IMR-90 (cell line): ENCODE data around the gene SLC4A8. TPM values are rescaled to one million over a fixed set of nuclear protein-coding genes. Genes with fewer than 3 reads are reported as not detected.

Experiments
- ATAC-seq: fragments of 200-7000 bp; cut with Tn5 transposase; 2 replicates; pipeline ENCODE4 v1.9.1; 2020; ENCODE audit warnings: low read depth, mild to moderate bottlenecking, moderate library complexity
- BruUV-seq: library from RNA; stranded (reverse); fragments of 400-500 nt; replicated peaks from 2 replicates; lab custom pipeline; 2021; lab: Mats Ljungman, UMichigan
- CTCF ChIA-PET: fragments of 300-600 bp; formaldehyde crosslinking; extraction: SDS; loops from one replicate; lab custom pipeline; 2021; ENCODE audit warnings: antibody characterized with exemption; lab: Yijun Ruan, JAX
- POLR2A ChIA-PET: fragments of 300-600 bp; sonication (Branson Sonifier 250); formaldehyde crosslinking; loops from one replicate; lab custom pipeline; 2022; ENCODE audit warnings: antibody characterized with exemption; ENCODE audit not compliant: unreplicated experiment; lab: Charles Lee
- DNase-seq: peaks from one replicate; pipeline ENCODE4 v3.0.0; 2013
- H2AFZ ChIP-seq: replicated peaks from 2 replicates; pipeline ENCODE3; 2013; ENCODE audit warnings: low read length, mild to moderate bottlenecking; ENCODE audit not compliant: poor library complexity
- H2AK5ac ChIP-seq: 2 replicates; pipeline ENCODE4 v1.6.1; 2013; ENCODE audit warnings: low read depth, low read length, inconsistent platforms
- H2AK9ac ChIP-seq: replicated peaks from 2 replicates; pipeline ENCODE3; 2013; ENCODE audit warnings: mild to moderate bottlenecking, low read depth, low read length, moderate library complexity; ENCODE audit not compliant: poor library complexity
- H2BK120ac ChIP-seq: 2 replicates; pipeline ENCODE4 v1.6.1; 2013; ENCODE audit warnings: low read depth, low read length, inconsistent platforms
- H2BK15ac ChIP-seq: 3 replicates; pipeline ENCODE4 v1.6.1; 2013; ENCODE audit warnings: low read depth, low read length, inconsistent platforms
- H2BK20ac ChIP-seq: 2 replicates; pipeline ENCODE4 v1.6.1; 2013; ENCODE audit warnings: low read depth, mild to moderate bottlenecking, inconsistent platforms, low read length, moderate library complexity
- H2BK5ac ChIP-seq: 2 replicates; pipeline ENCODE4 v1.6.1; 2013; ENCODE audit warnings: mild to moderate bottlenecking, low read depth, low read length, inconsistent platforms; ENCODE audit not compliant: poor library complexity, severe bottlenecking
- H3K14ac ChIP-seq: replicated peaks from 2 replicates; pipeline ENCODE4 v1.6.1; 2013; ENCODE audit warnings: low read depth, low read length, inconsistent platforms
- H3K18ac ChIP-seq: 2 replicates; pipeline ENCODE4 v1.6.1; 2013; ENCODE audit warnings: low read depth, low read length, control low read depth
- H3K23ac ChIP-seq: 2 replicates; pipeline ENCODE4 v1.6.1; 2013; ENCODE audit warnings: low read depth, low read length, inconsistent platforms
- H3K27ac ChIP-seq: 2 replicates; pipeline ENCODE4 v1.5.1; 2013; ENCODE audit warnings: mild to moderate bottlenecking, control low read depth, low read length; ENCODE audit not compliant: insufficient read depth
- H3K27me3 ChIP-seq: 2 replicates; pipeline ENCODE4 v1.6.1; 2013; ENCODE audit warnings: low read length; ENCODE audit not compliant: control insufficient read depth, insufficient read depth
- H3K36me3 ChIP-seq: 2 replicates; pipeline ENCODE4 v1.6.1; 2013; ENCODE audit warnings: low read length, mixed read lengths; ENCODE audit not compliant: control insufficient read depth, insufficient read depth
- H3K4ac ChIP-seq: 2 replicates; pipeline ENCODE4 v1.6.1; 2013; ENCODE audit warnings: low read depth, low read length, inconsistent platforms
- H3K4me1 ChIP-seq: 2 replicates; pipeline ENCODE4 v1.6.1; 2013; ENCODE audit warnings: low read length, mixed read lengths; ENCODE audit not compliant: control insufficient read depth, insufficient read depth
- H3K4me2 ChIP-seq: 2 replicates; pipeline ENCODE4 v1.6.1; 2013; ENCODE audit warnings: low read depth, mild to moderate bottlenecking, control low read depth, low read length, moderate library complexity
- H3K4me3 ChIP-seq: 2 replicates; pipeline ENCODE4 v1.5.1; 2013; ENCODE audit warnings: low read depth, mild to moderate bottlenecking, control low read depth, low read length, moderate library complexity; ENCODE audit not compliant: insufficient read depth
- H3K56ac ChIP-seq: 2 replicates; pipeline ENCODE4 v1.6.1; 2013; ENCODE audit warnings: low read length, inconsistent platforms; ENCODE audit not compliant: insufficient read depth; ENCODE audit errors: extremely low read depth
- H3K79me1 ChIP-seq, 2 experiments: 2 replicates each; pipeline ENCODE4 v1.6.1; 2013; ENCODE audit warnings: low read length in 2 of 2, inconsistent platforms in 1 of 2, low read depth in 1 of 2
- H3K9ac ChIP-seq: 2 replicates; pipeline ENCODE4 v1.6.1; 2013; ENCODE audit warnings: low read depth, low read length, control low read depth
- H3K9me1 ChIP-seq: 2 replicates; pipeline ENCODE4 v1.6.1; 2013; ENCODE audit warnings: low read length, inconsistent platforms; ENCODE audit not compliant: insufficient read depth
- H3K9me3 ChIP-seq: 2 replicates; pipeline ENCODE4 v1.6.1; 2013; ENCODE audit warnings: low read length; ENCODE audit not compliant: control insufficient read depth, insufficient read depth
- H4K20me1 ChIP-seq: 2 replicates; pipeline ENCODE4 v1.6.1; 2013; ENCODE audit warnings: low read length, inconsistent platforms; ENCODE audit not compliant: insufficient read depth
- H4K5ac ChIP-seq: 2 replicates; pipeline ENCODE4 v1.6.1; 2013; ENCODE audit warnings: mild to moderate bottlenecking, low read depth, low read length, control low read depth
- H4K8ac ChIP-seq, 2 experiments: 2 replicates each; pipeline ENCODE4 v1.6.1; 2013; ENCODE audit warnings: low read depth in 2 of 2, low read length in 2 of 2, control low read depth in 1 of 2, inconsistent platforms in 1 of 2
- H4K91ac ChIP-seq: 2 replicates; pipeline ENCODE4 v1.6.1; 2013; ENCODE audit warnings: low read depth, low read length, inconsistent platforms; ENCODE audit not compliant: insufficient read depth
- FOS ChIP-seq: fragments of 150-350 bp; IDR thresholded peaks from 2 replicates; pipeline ENCODE4 v1.6.1; 2016; ENCODE audit warnings: low read depth, low read length
- POLR2A ChIP-seq: IDR thresholded peaks from 2 replicates; pipeline ENCODE4 v1.6.1; 2012; ENCODE audit warnings: mild to moderate bottlenecking, low read depth, low read length
- USF2 ChIP-seq: fragments of 150-350 bp; IDR thresholded peaks from 2 replicates; pipeline ENCODE4 v1.6.1; 2017; ENCODE audit warnings: mild to moderate bottlenecking, antibody characterized with exemption, low read length, low read depth
- WGBS, 2 experiments: methylation state at CpG; one replicate each; pipeline versions ENCODE4 v1.1.5 to v1.1.7; 2013; ENCODE audit warnings: missing lambda C conversion rate in 2 of 2; ENCODE audit not compliant: insufficient read length in 1 of 2; ENCODE audit errors: extremely low coverage in 2 of 2; 5-methylcytosine and 5-hydroxymethylcytosine counted together
- dilution Hi-C: fragments of 300-500 bp; cut with HindIII; formaldehyde crosslinking; loops from one replicate; pipeline ENCODE4 v1.14.3; 2018; ENCODE audit warnings: low sequenced_read_pairs; ENCODE audit not compliant: unreplicated experiment
- in situ Hi-C: fragments of 300-500 bp; cut with MboI; formaldehyde crosslinking; loops from 3 replicates; pipeline ENCODE4 v1.14.3; 2019; ENCODE audit warnings: low sequenced_read_pairs, inconsistent platforms, mixed read lengths
- intact Hi-C: fragments of 100-400 bp; cut with micrococcal nuclease; formaldehyde crosslinking; loops from 2 replicates; pipeline ENCODE4 v1.10.0; 2022
- polyA plus RNA-seq, 3 experiments: library from polyadenylated mRNA; depleted of rRNA; stranded (reverse); fragments of >200 nt; gene quantifications; 2 replicates each; pipeline ENCODE4 v1.2.3, GENCODE V29; 2012; ENCODE audit warnings: low replicate concordance in 1 of 3
- total RNA-seq: library from RNA; depleted of rRNA; stranded (reverse); fragments of >200 nt; gene quantifications from 2 replicates; pipeline ENCODE4 v1.2.3, GENCODE V29; 2012

The SLC4A8 gene
- total and polyA plus RNA-seq, 2 of the 4 experiments (the other 2 are of a cell fraction) = 3.1 to 5.2 TPM

- Histone ChIP-seq H3K4ac (no peak overlapping the region), H2BK120ac (no peak overlapping the region), H3K9ac (no peak overlapping the region), H2BK5ac (no peak overlapping the region), H4K8ac (no peak overlapping the region), H3K4me2 (no peak overlapping the region), H3K36me3 (no peaks in the 10 kb centered on the region), H2AK5ac (no peak overlapping the region), H3K56ac (no peak overlapping the region), H3K18ac (no peak overlapping the region), H3K4me3 (no peak overlapping the region), H3K27me3 (peaks cover 2% of the 10 kb centered on the region; the same call in 1 of the 2 replicates), H4K20me1 (no peaks in the 10 kb centered on the region), H3K9me1 (peaks cover 3% of the 10 kb centered on the region; the same call in 1 of the 2 replicates), H2AK9ac (no peak overlapping the region), H3K79me1 (no peaks in the 10 kb centered on the region), H4K91ac (no peak overlapping the region), H3K27ac (no peak overlapping the region), H2BK15ac (no peak overlapping the region), H2BK20ac (no peak overlapping the region), H2AFZ (no peak overlapping the region), H3K4me1 (no peaks in the 10 kb centered on the region), H3K23ac (no peak overlapping the region), H4K5ac (no peak overlapping the region), H3K9me3 (no peaks in the 10 kb centered on the region), H3K14ac (no peak overlapping the region)
- CTCF ChIA-PET = no interaction called here
- POLR2A ChIA-PET = no interaction called here
- no TSS peak for BruUV-seq
- DNase-seq (no peak), ATAC-seq (no peak)
- TF ChIP-seq FOS (no peak), USF2 (no peak), POLR2A (no peak)
- dilution Hi-C loops (no loop called here), intact Hi-C loops (no loop called here), in situ Hi-C loops (no loop called here)
- WGBS, 2 experiments = no CpG with 5 or more reads among the region's 6 CpGs
These were observed 93.2 kb downstream of the SLC4A8 start for GRCh38 chr12:51517800-51518199.
